AG09309 (cell line): Measurements from ENCODE around the gene ART1.

Source experiments
- DNase-seq: peaks from one replicate; pipeline ENCODE4 v3.0.0-alpha.2; 2010; ENCODE audit warnings: low read depth
- H3K4me3 ChIP-seq: 2 replicates; pipeline ENCODE4 v1.5.1; 2011; ENCODE audit warnings: mild to moderate bottlenecking, low read depth, low read length, moderate library complexity; ENCODE audit not compliant: control insufficient read depth
- TF ChIP-seq, protein P1 (sequence below): IDR thresholded peaks from 2 replicates; pipeline ENCODE4 v1.5.1; 2011; ENCODE audit warnings: mild to moderate bottlenecking, low read depth, low read length, inconsistent platforms; ENCODE audit not compliant: insufficient read depth, control insufficient read depth; ENCODE audit errors: missing control alignments

The ART1 gene

DNA sequence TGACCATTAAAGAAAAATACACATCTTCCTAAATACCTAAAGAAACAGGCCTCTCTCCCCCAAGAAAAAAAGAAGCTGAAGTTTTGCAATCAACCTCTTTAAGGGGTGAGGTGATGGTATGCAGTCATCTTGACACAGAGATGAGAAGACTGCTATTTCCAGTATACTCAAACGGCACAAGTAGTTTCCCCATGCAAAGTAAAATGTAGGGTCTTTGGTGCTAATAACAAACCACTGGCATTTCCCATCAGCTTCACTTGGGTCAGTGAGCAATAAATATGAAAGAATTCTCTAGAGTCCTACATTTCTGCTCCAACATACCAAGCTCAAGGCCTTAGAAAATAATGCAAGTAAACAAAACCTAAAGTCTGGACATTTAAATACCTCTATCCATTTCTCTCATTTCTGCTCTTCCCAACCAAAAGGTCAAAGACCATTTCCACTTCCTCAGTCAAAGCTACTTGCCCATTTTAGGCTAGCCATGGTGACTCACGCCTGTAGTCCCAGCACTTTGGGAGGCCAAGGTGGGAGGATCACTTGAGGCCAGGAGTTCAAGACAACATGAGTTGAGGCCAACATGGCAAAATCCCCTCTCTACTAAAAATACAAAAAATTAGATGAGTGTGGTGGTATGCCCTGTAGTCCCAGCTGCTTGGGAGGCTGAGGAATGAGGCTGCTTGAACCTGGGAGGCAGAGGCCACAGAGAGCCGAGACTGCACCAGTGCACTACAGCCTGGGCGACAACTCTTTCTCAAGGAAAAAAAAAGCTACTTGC lies 65.7 kb downstream of the ART1 start:
- H3K4me3 ChIP-seq: no peak overlapping the region
- TF ChIP-seq, protein P1, sequence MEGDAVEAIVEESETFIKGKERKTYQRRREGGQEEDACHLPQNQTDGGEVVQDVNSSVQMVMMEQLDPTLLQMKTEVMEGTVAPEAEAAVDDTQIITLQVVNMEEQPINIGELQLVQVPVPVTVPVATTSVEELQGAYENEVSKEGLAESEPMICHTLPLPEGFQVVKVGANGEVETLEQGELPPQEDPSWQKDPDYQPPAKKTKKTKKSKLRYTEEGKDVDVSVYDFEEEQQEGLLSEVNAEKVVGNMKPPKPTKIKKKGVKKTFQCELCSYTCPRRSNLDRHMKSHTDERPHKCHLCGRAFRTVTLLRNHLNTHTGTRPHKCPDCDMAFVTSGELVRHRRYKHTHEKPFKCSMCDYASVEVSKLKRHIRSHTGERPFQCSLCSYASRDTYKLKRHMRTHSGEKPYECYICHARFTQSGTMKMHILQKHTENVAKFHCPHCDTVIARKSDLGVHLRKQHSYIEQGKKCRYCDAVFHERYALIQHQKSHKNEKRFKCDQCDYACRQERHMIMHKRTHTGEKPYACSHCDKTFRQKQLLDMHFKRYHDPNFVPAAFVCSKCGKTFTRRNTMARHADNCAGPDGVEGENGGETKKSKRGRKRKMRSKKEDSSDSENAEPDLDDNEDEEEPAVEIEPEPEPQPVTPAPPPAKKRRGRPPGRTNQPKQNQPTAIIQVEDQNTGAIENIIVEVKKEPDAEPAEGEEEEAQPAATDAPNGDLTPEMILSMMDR: no peak
- no peak for DNase-seq

DNA sequence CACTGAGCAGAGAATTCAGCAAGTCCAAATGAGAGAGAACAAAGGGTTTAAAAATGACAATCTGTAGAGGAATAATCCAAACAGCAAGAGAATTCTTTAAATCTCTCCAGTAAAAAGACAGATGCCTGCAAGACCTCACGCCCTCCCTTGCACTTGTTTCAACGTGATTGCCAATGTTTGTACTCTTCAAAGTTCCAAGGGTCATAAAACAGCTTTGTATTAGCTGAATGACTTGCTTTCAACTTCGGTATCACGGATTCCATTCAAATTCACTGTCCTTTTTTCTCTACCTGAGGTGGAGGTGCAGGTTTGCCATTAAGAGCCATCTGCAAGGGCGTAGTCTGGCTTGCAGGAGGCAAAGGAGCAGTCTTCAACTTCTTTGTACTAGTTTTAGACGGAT lies 67.3 kb downstream of the ART1 start:
- H3K4me3 ChIP-seq: no peak overlapping the region
- TF ChIP-seq, protein P1: no peak
- no peak for DNase-seq
